ENCODE measurements around the gene ADGRG1.

ADGRG1 gene

GRCh38 chr16:57606147-57606846, 22.1 kb upstream of the ADGRG1 start:
- no peak for DNase-seq (ENCODE audit: low spot score)

GRCh38 chr16:57606847-57607501, 21.5 kb upstream of the ADGRG1 start:
- DNase-seq (ENCODE audit: low spot score) = no peak

- DNase-seq (ENCODE audit: low spot score) = no peak
Observed at GRCh38 chr16:57607676-57608461, 20.6 kb upstream of the ADGRG1 start.

GRCh38 chr16:57608462-57609113, 19.8 kb upstream of the ADGRG1 start:
- no peak for DNase-seq (ENCODE audit: low spot score)

- DNase-seq (ENCODE audit: low spot score) = no peak
Observed at GRCh38 chr16:57609541-57610401, 18.7 kb upstream of the ADGRG1 start.

- no peak for DNase-seq (ENCODE audit: low spot score)
Observed at GRCh38 chr16:57610611-57611010, 17.8 kb upstream of the ADGRG1 start.

- no peak for DNase-seq (ENCODE audit: low spot score)
Observed at GRCh38 chr16:57611181-57611580, 17.2 kb upstream of the ADGRG1 start.

- DNase-seq (ENCODE audit: low spot score) = no peak
Observed at GRCh38 chr16:57611706-57612105, 16.7 kb upstream of the ADGRG1 start.

- DNase-seq (ENCODE audit: low spot score) = no peak
Observed at GRCh38 chr16:57612494-57612893, 15.9 kb upstream of the ADGRG1 start.

GRCh38 chr16:57613514-57613913, 14.9 kb upstream of the ADGRG1 start:
- DNase-seq (ENCODE audit: low spot score) = no peak

- DNase-seq (ENCODE audit: low spot score) = no peak
Observed at GRCh38 chr16:57614536-57614935, 13.9 kb upstream of the ADGRG1 start.

GRCh38 chr16:57614944-57615343, 13.5 kb upstream of the ADGRG1 start:
- no peak for DNase-seq (ENCODE audit: low spot score)

- no peak for DNase-seq (ENCODE audit: low spot score)
Observed at GRCh38 chr16:57615813-57616212, 12.6 kb upstream of the ADGRG1 start.

- DNase-seq (ENCODE audit: low spot score) = no peak
Observed at GRCh38 chr16:57616241-57616640, 12.2 kb upstream of the ADGRG1 start.

- no peak for DNase-seq (ENCODE audit: low spot score)
Observed at GRCh38 chr16:57616876-57617275, 11.6 kb upstream of the ADGRG1 start.

GRCh38 chr16:57617604-57618111, 10.8 kb upstream of the ADGRG1 start:
- no peak for DNase-seq (ENCODE audit: low spot score)

- no peak for DNase-seq (ENCODE audit: low spot score)
Observed at GRCh38 chr16:57618296-57619132, 9.9 kb upstream of the ADGRG1 start.

GRCh38 chr16:57619133-57619605, 9.3 kb upstream of the ADGRG1 start:
- DNase-seq (ENCODE audit: low spot score) = no peak

- no peak for DNase-seq (ENCODE audit: low spot score)
Observed at GRCh38 chr16:57619606-57620334, 8.7 kb upstream of the ADGRG1 start.

Data from putamen (tissue), 1 donor.